ENCODE data around the gene COQ3.

DNA sequence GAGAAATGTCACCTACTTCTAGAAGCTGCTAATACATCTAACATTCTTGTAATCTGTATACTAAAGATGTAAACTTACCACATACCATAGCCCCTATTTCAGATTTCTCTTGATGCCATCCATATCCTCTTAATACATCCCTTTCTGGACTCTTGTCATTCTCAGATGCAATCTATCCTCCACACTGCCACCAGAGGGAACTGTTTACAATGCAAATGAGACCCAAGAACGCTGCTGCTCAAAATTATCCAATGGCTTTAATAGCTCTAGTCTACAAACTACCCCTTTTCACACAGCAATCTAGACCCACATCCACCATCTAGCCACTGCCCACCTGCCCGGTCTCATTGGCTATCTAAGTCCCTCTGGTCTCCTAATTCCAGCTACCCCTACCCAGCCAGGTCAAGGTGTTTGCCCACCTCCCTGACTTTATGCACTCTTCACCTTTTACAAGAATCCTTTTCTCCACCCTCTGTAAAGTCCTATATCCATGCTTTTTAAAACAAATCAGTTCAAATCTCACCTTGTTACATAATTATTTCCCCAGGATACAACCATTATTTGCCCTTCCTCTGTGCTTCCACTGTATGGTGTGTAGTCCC is 59.4 kb downstream of the COQ3 start:
- TF ChIP-seq, protein P1, sequence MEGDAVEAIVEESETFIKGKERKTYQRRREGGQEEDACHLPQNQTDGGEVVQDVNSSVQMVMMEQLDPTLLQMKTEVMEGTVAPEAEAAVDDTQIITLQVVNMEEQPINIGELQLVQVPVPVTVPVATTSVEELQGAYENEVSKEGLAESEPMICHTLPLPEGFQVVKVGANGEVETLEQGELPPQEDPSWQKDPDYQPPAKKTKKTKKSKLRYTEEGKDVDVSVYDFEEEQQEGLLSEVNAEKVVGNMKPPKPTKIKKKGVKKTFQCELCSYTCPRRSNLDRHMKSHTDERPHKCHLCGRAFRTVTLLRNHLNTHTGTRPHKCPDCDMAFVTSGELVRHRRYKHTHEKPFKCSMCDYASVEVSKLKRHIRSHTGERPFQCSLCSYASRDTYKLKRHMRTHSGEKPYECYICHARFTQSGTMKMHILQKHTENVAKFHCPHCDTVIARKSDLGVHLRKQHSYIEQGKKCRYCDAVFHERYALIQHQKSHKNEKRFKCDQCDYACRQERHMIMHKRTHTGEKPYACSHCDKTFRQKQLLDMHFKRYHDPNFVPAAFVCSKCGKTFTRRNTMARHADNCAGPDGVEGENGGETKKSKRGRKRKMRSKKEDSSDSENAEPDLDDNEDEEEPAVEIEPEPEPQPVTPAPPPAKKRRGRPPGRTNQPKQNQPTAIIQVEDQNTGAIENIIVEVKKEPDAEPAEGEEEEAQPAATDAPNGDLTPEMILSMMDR (IDR thresholded peaks at IDR 0.05; ENCODE audit: low read depth, low read length): peak; percentile 70
- no peak for TF ChIP-seq EZH2phosphoT487 (IDR thresholded peaks at IDR 0.05; ENCODE audit: low read depth)
